K562 (cell line): ENCODE results near the gene GPR37L1. TPM values are rescaled to one million over a fixed set of nuclear protein-coding genes. Genes with fewer than 3 reads are reported as not detected.
A peak's percentile ranks its signal among the peaks of the same experiment; 100 is the strongest.

Source experiments
- ATAC-seq: fragments of 200-7000 bp; cut with Tn5 transposase; 3 replicates; pipeline ENCODE4 v1.9.1; 2020; ENCODE audit warnings: moderate library complexity
- BruUV-seq: library from RNA; stranded (reverse); fragments of 400-500 nt; replicated peaks from 2 replicates; lab custom pipeline; 2021; lab: Mats Ljungman, UMichigan
- CTCF ChIA-PET: fragments of 300-600 bp; formaldehyde crosslinking; extraction: SDS; loops from one replicate; lab custom pipeline; 2021; ENCODE audit warnings: low intra/inter-chr PET ratio; lab: Yijun Ruan, JAX
- POLR2A ChIA-PET: fragments of 300-600, 350-650 bp; sonication (Branson Sonifier 250); formaldehyde crosslinking; extraction: SDS; loops from one replicate; lab custom pipeline; 2021; ENCODE audit warnings: antibody characterized with exemption, inconsistent platforms; lab: Yijun Ruan, JAX
- DNase-seq, 4 experiments: peaks; one replicate each; pipeline versions ENCODE4 v3.0.0 to v3.0.0-alpha.2; 2011 to 2018; ENCODE audit warnings: low spot score in 3 of 4, mixed read lengths in 3 of 4; ENCODE audit errors: extremely low read depth in 1 of 4
- FAIRE-seq: peaks from 2 replicates; lab custom pipeline; 2011; peaks lifted over from hg19 to GRCh38; lab: Jason Lieb, UNC
- H2AFZ ChIP-seq: 2 replicates; pipeline ENCODE4 v1.6.0; 2011; ENCODE audit warnings: low read depth, low read length, control low read depth, inconsistent platforms
- H3K27ac ChIP-seq: fragments of 200-600 bp; 3 replicates; pipeline ENCODE4 v1.8.0; 2011; ENCODE audit warnings: low read depth, mild to moderate bottlenecking, control low read depth, inconsistent platforms, low read length, moderate library complexity, mixed read lengths; ENCODE audit errors: extremely low read depth
- H3K27me3 ChIP-seq, 2 experiments: fragments of 300-600 bp in 1 of 2; 2 replicates in 1 of 2; 3 replicates in 1 of 2; pipeline versions ENCODE4 v1.6.0 to v1.8.0; 2011; ENCODE audit warnings: inconsistent platforms in 2 of 2, low read length in 2 of 2, mild to moderate bottlenecking in 1 of 2, mixed read lengths in 1 of 2, moderate library complexity in 1 of 2; ENCODE audit not compliant: control insufficient read depth in 2 of 2, insufficient read depth in 2 of 2
- H3K36me3 ChIP-seq: fragments of 300-600 bp; 3 replicates; pipeline ENCODE4 v1.8.0; 2011; ENCODE audit warnings: mild to moderate bottlenecking, low read length, inconsistent platforms; ENCODE audit not compliant: control insufficient read depth, insufficient read depth
- H3K4me1 ChIP-seq, 2 experiments: fragments of 200-600 bp in 1 of 2; replicated peaks in 1 of 2; 2 replicates in 1 of 2; 3 replicates in 1 of 2; pipeline versions ENCODE4 v1.5.1 to v1.8.0; 2011; ENCODE audit warnings: inconsistent platforms in 2 of 2, low read length in 2 of 2, mild to moderate bottlenecking in 1 of 2, mixed read lengths in 1 of 2, moderate library complexity in 1 of 2; ENCODE audit not compliant: control insufficient read depth in 2 of 2, insufficient read depth in 2 of 2
- H3K4me2 ChIP-seq: 2 replicates; pipeline ENCODE4 v1.6.1; 2011; ENCODE audit warnings: low read length, control low read depth, inconsistent platforms, mixed read lengths; ENCODE audit not compliant: insufficient read depth
- H3K4me3 ChIP-seq: fragments of 200-600 bp; sonication (generic), shearing (Covaris generic); 2 replicates; pipeline ENCODE4 v1.5.1; 2016; ENCODE audit warnings: control low read depth, inconsistent platforms
- H3K79me2 ChIP-seq: fragments of 200-600 bp; 3 replicates; pipeline ENCODE4 v1.8.0; 2011; ENCODE audit warnings: low read length, inconsistent platforms; ENCODE audit not compliant: control insufficient read depth, insufficient read depth
- H3K9ac ChIP-seq, 2 experiments: 2 replicates each; pipeline versions ENCODE4 v1.6.0 to v1.6.1; 2011; ENCODE audit warnings: low read depth in 2 of 2, low read length in 2 of 2, control low read depth in 1 of 2, inconsistent platforms in 1 of 2, mild to moderate bottlenecking in 1 of 2, mixed read lengths in 1 of 2; ENCODE audit not compliant: insufficient read depth in 1 of 2
- H3K9me1 ChIP-seq: one replicate; pipeline ENCODE4 v1.6.0; 2011; ENCODE audit warnings: inconsistent platforms, mild to moderate bottlenecking, low read length, moderate library complexity; ENCODE audit not compliant: control insufficient read depth, insufficient read depth
- H3K9me3 ChIP-seq: replicated peaks from 2 replicates; pipeline ENCODE4 v1.5.1; 2011; ENCODE audit warnings: low read depth, low read length, inconsistent platforms; ENCODE audit not compliant: control insufficient read depth, insufficient read depth
- H4K20me1 ChIP-seq: replicated peaks from 2 replicates; pipeline ENCODE4 v1.6.1; 2011; ENCODE audit warnings: low read length, inconsistent platforms, mixed read lengths; ENCODE audit not compliant: control insufficient read depth, insufficient read depth
- BRCA1 ChIP-seq, 2 experiments: fragments of 450-650 bp in 1 of 2; sonication (generic) in 1 of 2; formaldehyde crosslinking in 1 of 2; IDR thresholded peaks; 2 replicates each; pipeline versions ENCODE4 v1.5.0 to v1.6.1; 2017 to 2020; ENCODE audit warnings: mild to moderate bottlenecking in 1 of 2, missing genetic modification reagents in 1 of 2
- CLOCK ChIP-seq: fragments of 250-450 bp; sonication (Bioruptor Pico); IDR thresholded peaks from 2 replicates; pipeline ENCODE4 v1.4.0; 2020; ENCODE audit warnings: mild to moderate bottlenecking, moderate library complexity, borderline replicate concordance
- HBP1 ChIP-seq: fragments of 450-650 bp; formaldehyde crosslinking; IDR thresholded peaks from 2 replicates; pipeline ENCODE4 v1.4.0; 2022; ENCODE audit warnings: missing genetic modification characterization
- PRDM10 ChIP-seq: fragments of 450-650 bp; IDR thresholded peaks from 2 replicates; pipeline ENCODE4 v1.6.1; 2018; ENCODE audit not compliant: partially characterized antibody
- RBM39 ChIP-seq: fragments of 200-400 bp; formaldehyde crosslinking; optimal IDR thresholded peaks from 2 replicates; pipeline ENCODE3; 2018; ENCODE audit warnings: low read depth, low read length
- SMARCE1 ChIP-seq: fragments of 450-650 bp; IDR thresholded peaks from 2 replicates; pipeline ENCODE4 v1.7.1; 2016; ENCODE audit warnings: mild to moderate bottlenecking
- TAF7 ChIP-seq: fragments of 450-650 bp; IDR thresholded peaks from 2 replicates; pipeline ENCODE4 v1.6.1; 2016; ENCODE audit warnings: missing genetic modification characterization, missing compliant biosample characterization
- TRIM24 ChIP-seq, 2 experiments: fragments of 450-650 bp; IDR thresholded peaks; 2 replicates each; pipeline ENCODE4 v1.6.1; 2016
- ZNF444 ChIP-seq: fragments of 250-450 bp; sonication (Bioruptor Pico); IDR thresholded peaks from 2 replicates; pipeline ENCODE4 v1.4.0; 2020; ENCODE audit warnings: mild to moderate bottlenecking, moderate library complexity
- ZNF695 ChIP-seq: fragments of 450-650 bp; formaldehyde crosslinking; IDR thresholded peaks from 2 replicates; pipeline ENCODE4 v1.4.0; 2020; ENCODE audit warnings: mild to moderate bottlenecking, moderate library complexity
- WGBS: fragments of 100-300 bp; shearing (Covaris generic); methylation state at CpG from one replicate; pipeline ENCODE4 v1.1.6; 2016; ENCODE audit warnings: low coverage, mixed read lengths; ENCODE audit not compliant: insufficient coverage; ENCODE audit errors: missing lambda C conversion rate; 5-methylcytosine and 5-hydroxymethylcytosine counted together
- in situ Hi-C: fragments of 300-500 bp; cut with MboI; formaldehyde crosslinking; loops from 4 replicates; pipeline ENCODE4 v1.15.0; 2018; ENCODE audit warnings: inconsistent platforms, mixed read lengths
- intact Hi-C: fragments of 100-400 bp; cut with micrococcal nuclease; formaldehyde crosslinking; loops from 2 replicates; pipeline ENCODE4 v1.14.2; 2022
- polyA plus RNA-seq, 8 experiments: library from polyadenylated mRNA; depleted of rRNA in 4 of 8; stranded (reverse) in 5 of 8; unstranded in 3 of 8; fragments of >200 nt; fragmentation: Nextera tagmentation in 2 of 8; fragmentation: Illumina TruSeq in 1 of 8; extraction: Ambion mirVana in 2 of 8; extraction: Trizol in 1 of 8; gene quantifications; 2 replicates each; pipeline versions ENCODE4 v1.2.1 to v1.2.3, GENCODE V29; 2011 to 2014; ENCODE audit warnings: inconsistent platforms in 1 of 8, missing spikeins in 1 of 8
- total RNA-seq, 7 experiments: library from RNA; depleted of rRNA in 6 of 7; stranded (reverse); fragments of >200 nt in 6 of 7; fragmentation: Illumina TruSeq in 2 of 7; extraction: Trizol in 2 of 7; gene quantifications; 2 replicates each; pipeline versions ENCODE4 v1.2.1 to v1.2.3, GENCODE V29; 2011 to 2021; ENCODE audit warnings: low replicate concordance in 1 of 7

Gene GPR37L1
- total and polyA plus RNA-seq, 9 of the 15 experiments (the other 6 are each of a cell fraction or from before 2014, with no cell fraction given): not detected

DNA sequence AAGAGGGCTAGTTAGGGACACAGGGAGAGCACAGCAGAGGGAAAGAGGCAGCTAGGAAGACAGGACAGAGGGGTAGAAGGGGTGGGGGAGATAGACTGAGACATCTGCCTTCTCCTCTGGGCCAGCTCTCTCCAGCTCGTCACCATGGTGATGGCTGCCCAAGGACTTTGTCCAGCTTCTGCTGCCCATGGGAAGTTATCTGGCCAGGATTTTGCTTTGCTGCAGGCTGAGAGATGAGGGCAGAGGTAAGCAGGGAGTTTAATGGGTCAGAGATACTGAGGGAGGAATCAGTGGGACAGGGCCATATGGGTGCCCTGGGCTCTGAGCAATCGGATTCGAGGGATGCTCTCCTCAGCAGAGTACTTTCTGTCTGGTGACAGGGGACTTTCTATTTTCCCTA is 34.5 kb upstream of the GPR37L1 start:
- whole genome bisulfite sequencing: 2% methylated on average over 3 of the region's 3 CpGs
- Histone ChIP-seq H3K27ac (no peak overlapping the region), H3K36me3 (no peaks in the 10 kb centered on the region), H3K9me1 (no peaks in the 10 kb centered on the region), H3K9me3 (no peaks in the 10 kb centered on the region), H4K20me1 (no peaks in the 10 kb centered on the region; the same call in 1 of the 2 replicates), H3K9ac (no peak overlapping the region), H3K27me3 (peaks cover 9 to 36% of the 10 kb centered on the region in 2 experiments), H3K4me1 (peaks cover 0 to 8% of the 10 kb centered on the region in 2 experiments; a peak in 1 of 5 replicates), H3K4me2 (no peak overlapping the region), H3K4me3 (no peak overlapping the region), H3K79me2 (no peaks in the 10 kb centered on the region), H2AFZ (no peak overlapping the region)
- intact Hi-C loops: no loop called here
- no peak for FAIRE-seq
- CTCF ChIA-PET: no interaction called here
- ATAC-seq: no peak; the same call in 2 of the 3 replicates
- TF ChIP-seq SMARCE1 (no peak), BRCA1 (IDR thresholded peaks at IDR 0.05) (no peak), BRCA1 (CRISPR knock-in tag; IDR thresholded peaks at IDR 0.05) (no peak), TRIM24 (IDR thresholded peaks at IDR 0.05) (no peak), ZNF444 (no peak), RBM39 (no peak), TAF7 (no peak), CLOCK (CRISPR knock-in tag) (no peak), ZNF695 (CRISPR knock-in tag) (no peak), PRDM10 (no peak), HBP1 (CRISPR knock-in tag) (no peak)
- POLR2A ChIA-PET: interaction anchor here (0.6 to 1.3 kb wide), 4 partner anchors 10 to 525 kb away, joined by 3 to 4 read pairs (median 4); no protein-coding TSS in a partner anchor
- in situ Hi-C loops: no loop called here
- BruUV-seq: no TSS peak
- peak in 1 of 4 experiments; percentile 9 for DNase-seq
